SK-N-SH treated with all-trans-retinoic acid at 6 μM for 48 hours (cell line): ENCODE data around the gene HMX1.

Experiments used
- CREB5 ChIP-seq: fragments of 250-450 bp; sonication (Bioruptor Pico); IDR thresholded peaks from 2 replicates; pipeline ENCODE4 v1.5.1; 2020; ENCODE audit warnings: low read depth, mild to moderate bottlenecking, moderate library complexity
- ISL1 ChIP-seq: fragments of 250-450 bp; sonication (Bioruptor Pico); IDR thresholded peaks from 2 replicates; pipeline ENCODE4 v2.1.2; 2022; ENCODE audit warnings: mild to moderate bottlenecking, moderate library complexity
- PATZ1 ChIP-seq: fragments of 250-450 bp; sonication (Bioruptor Pico); IDR thresholded peaks from 2 replicates; pipeline ENCODE4 v1.8.0; 2020; ENCODE audit warnings: mild to moderate bottlenecking, moderate library complexity, borderline replicate concordance
- RARB ChIP-seq: fragments of 250-450 bp; sonication (Bioruptor Pico); IDR thresholded peaks from 2 replicates; pipeline ENCODE4 v1.8.0; 2021; ENCODE audit warnings: mild to moderate bottlenecking, moderate library complexity
- TSHZ2 ChIP-seq: fragments of 250-450 bp; sonication (Bioruptor Pico); IDR thresholded peaks from 2 replicates; pipeline ENCODE4 v1.5.0; 2020; ENCODE audit warnings: mild to moderate bottlenecking, moderate library complexity
- ZC3H10 ChIP-seq: fragments of 250-450 bp; sonication (Bioruptor Pico); IDR thresholded peaks from 2 replicates; pipeline ENCODE4 v1.5.1; 2021; ENCODE audit warnings: mild to moderate bottlenecking, moderate library complexity

- TF ChIP-seq RARB (CRISPR knock-in tag) (no peak), PATZ1 (CRISPR knock-in tag) (no peak), CREB5 (CRISPR knock-in tag) (no peak), TSHZ2 (no peak), ZC3H10 (CRISPR knock-in tag) (no peak), ISL1 (no peak)
These were observed 36.7 kb upstream of the HMX1 start for GRCh38 chr4:8908206-8908893.
